Mammary epithelial cell (primary cell): ENCODE data around the gene LMBRD1.

Source experiments
- EZH2 ChIP-seq: IDR thresholded peaks from 2 replicates; pipeline ENCODE4 v1.6.1; 2012; ENCODE audit warnings: low read length, inconsistent platforms, borderline replicate concordance
- TF ChIP-seq, protein P1 (sequence below), 2 donors: IDR thresholded peaks in 1 of 2; conservative IDR thresholded peaks in 1 of 2; 2 replicates each; pipeline ENCODE4 v1.5.1; 2011 to 2012; ENCODE audit warnings: inconsistent platforms in 2 of 2, low read length in 2 of 2, mild to moderate bottlenecking in 2 of 2, control low read depth in 1 of 2, low read depth in 1 of 2; ENCODE audit not compliant: insufficient read depth in 1 of 2; ENCODE audit errors: extremely low read depth in 1 of 2

DNA sequence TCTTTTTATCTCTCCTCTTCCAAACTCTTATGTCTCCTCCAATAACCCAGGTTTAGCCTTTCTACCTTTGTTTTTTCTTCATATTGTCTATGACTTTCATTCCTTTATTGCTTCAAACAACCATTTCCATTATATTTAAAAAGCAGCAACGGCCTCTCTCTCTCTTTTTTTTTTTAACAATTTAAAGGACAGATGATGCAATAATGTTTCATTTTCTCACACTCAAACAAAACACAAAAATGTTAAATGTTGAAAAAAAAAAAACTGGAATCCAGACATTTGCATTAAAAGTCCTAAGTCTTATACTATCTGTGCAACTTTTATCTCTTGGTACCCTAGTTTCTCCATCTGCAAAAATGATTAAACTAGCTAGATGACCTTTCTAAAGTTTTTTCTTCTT, 105.8 kb downstream of the LMBRD1 start:
- TF ChIP-seq, protein P1, sequence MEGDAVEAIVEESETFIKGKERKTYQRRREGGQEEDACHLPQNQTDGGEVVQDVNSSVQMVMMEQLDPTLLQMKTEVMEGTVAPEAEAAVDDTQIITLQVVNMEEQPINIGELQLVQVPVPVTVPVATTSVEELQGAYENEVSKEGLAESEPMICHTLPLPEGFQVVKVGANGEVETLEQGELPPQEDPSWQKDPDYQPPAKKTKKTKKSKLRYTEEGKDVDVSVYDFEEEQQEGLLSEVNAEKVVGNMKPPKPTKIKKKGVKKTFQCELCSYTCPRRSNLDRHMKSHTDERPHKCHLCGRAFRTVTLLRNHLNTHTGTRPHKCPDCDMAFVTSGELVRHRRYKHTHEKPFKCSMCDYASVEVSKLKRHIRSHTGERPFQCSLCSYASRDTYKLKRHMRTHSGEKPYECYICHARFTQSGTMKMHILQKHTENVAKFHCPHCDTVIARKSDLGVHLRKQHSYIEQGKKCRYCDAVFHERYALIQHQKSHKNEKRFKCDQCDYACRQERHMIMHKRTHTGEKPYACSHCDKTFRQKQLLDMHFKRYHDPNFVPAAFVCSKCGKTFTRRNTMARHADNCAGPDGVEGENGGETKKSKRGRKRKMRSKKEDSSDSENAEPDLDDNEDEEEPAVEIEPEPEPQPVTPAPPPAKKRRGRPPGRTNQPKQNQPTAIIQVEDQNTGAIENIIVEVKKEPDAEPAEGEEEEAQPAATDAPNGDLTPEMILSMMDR (conservative IDR thresholded peaks at IDR 0.05 in 1 of 2, IDR thresholded peaks at IDR 0.05 in 1 of 2; ENCODE audit: extremely low read depth in 1 of 2, insufficient read depth in 1 of 2, low read depth in 1 of 2, low read length in 2 of 2), result no peak
- TF ChIP-seq EZH2, result no peak
